Urinary bladder (tissue), 4 donors: ENCODE results near the gene FCSK. TPM values are rescaled to one million over a fixed set of nuclear protein-coding genes. Genes with fewer than 3 reads are reported as not detected.

ENCODE experiments used
- DNase-seq: peaks from one replicate; pipeline ENCODE4 v3.0.0-alpha.2; 2015; ENCODE audit errors: extremely low spot score
- H3K27ac ChIP-seq: one replicate; pipeline ENCODE4 v1.5.1; 2013; ENCODE audit warnings: low read depth, mild to moderate bottlenecking, moderate library complexity
- H3K36me3 ChIP-seq: one replicate; pipeline ENCODE4 v1.6.1; 2013; ENCODE audit warnings: mild to moderate bottlenecking, moderate library complexity; ENCODE audit not compliant: insufficient read depth
- H3K4me1 ChIP-seq: one replicate; pipeline ENCODE4 v1.6.1; 2013; ENCODE audit warnings: mild to moderate bottlenecking, moderate library complexity; ENCODE audit not compliant: insufficient read depth
- H3K4me3 ChIP-seq: one replicate; pipeline ENCODE4 v1.5.1; 2013; ENCODE audit warnings: low read depth, low read length
- WGBS: extraction: QIAGEN DNeasy Blood & Tissue Kit; methylation state at CpG from one replicate; pipeline ENCODE4 v1.1.7; 2013; 5-methylcytosine and 5-hydroxymethylcytosine counted together
- polyA plus RNA-seq: library from polyadenylated mRNA; stranded (reverse); fragments of 200-250 nt; gene quantifications from one replicate; pipeline ENCODE4 v1.2.3, GENCODE V29; 2013
- total RNA-seq: library from RNA; depleted of rRNA; stranded (reverse); fragments of >200 nt; gene quantifications from one replicate; pipeline ENCODE4 v1.2.3, GENCODE V29; 2014
- donor health status: healthy with polysubstance abuse.
- donor health status: healthy.

FCSK gene
- total and polyA plus RNA-seq, 2 donors: 7.6 to 11.0 TPM

- no peak for DNase-seq
- Histone ChIP-seq H3K27ac (no peak overlapping the region), H3K4me1 (no peaks in the 10 kb centered on the region), H3K36me3 (no peaks in the 10 kb centered on the region), H3K4me3 (no peak overlapping the region)
- 92% methylated on average over 21 of the region's 21 CpGs for WGBS
These were observed 19.3 kb downstream of the FCSK start for GRCh38 chr16:70473446-70474319.

- no peak for DNase-seq
- no peak overlapping the region for H3K27ac ChIP-seq
- no peaks in the 10 kb centered on the region for H3K36me3 ChIP-seq
- no peak overlapping the region for H3K4me3 ChIP-seq
- H3K4me1 ChIP-seq: no peaks in the 10 kb centered on the region
- WGBS: 93% methylated on average over 22 of the region's 22 CpGs
These were observed 20.1 kb downstream of the FCSK start for GRCh38 chr16:70474320-70475053.

- no peak for DNase-seq
- no peak overlapping the region for H3K27ac ChIP-seq
- no peaks in the 10 kb centered on the region for H3K4me1 ChIP-seq
- no peaks in the 10 kb centered on the region for H3K36me3 ChIP-seq
- WGBS: 87% methylated on average over 24 of the region's 24 CpGs
- H3K4me3 ChIP-seq: no peak overlapping the region
These were observed 20.9 kb downstream of the FCSK start for GRCh38 chr16:70475054-70475871.

- DNase-seq: no peak
- 79% methylated on average over 13 of the region's 13 CpGs for WGBS
- Histone ChIP-seq H3K36me3 (no peaks in the 10 kb centered on the region), H3K27ac (no peak overlapping the region), H3K4me1 (no peaks in the 10 kb centered on the region), H3K4me3 (no peak overlapping the region)
These were observed 22.1 kb downstream of the FCSK start for GRCh38 chr16:70476272-70477020.

GRCh38 chr16:70478169-70478568 is 23.8 kb downstream of the FCSK start:
- 94% methylated on average over 8 of the region's 8 CpGs for WGBS
- Histone ChIP-seq H3K4me1 (no peaks in the 10 kb centered on the region), H3K27ac (no peak overlapping the region), H3K4me3 (no peak overlapping the region), H3K36me3 (no peaks in the 10 kb centered on the region)
- DNase-seq: no peak

GRCh38 chr16:70478912-70479341 is 24.5 kb downstream of the FCSK start:
- no peak for DNase-seq
- H3K4me3 ChIP-seq: no peak overlapping the region
- whole genome bisulfite sequencing: 63% methylated on average over 10 of the region's 10 CpGs
- no peaks in the 10 kb centered on the region for H3K36me3 ChIP-seq
- H3K4me1 ChIP-seq: no peaks in the 10 kb centered on the region
- no peak overlapping the region for H3K27ac ChIP-seq

- DNase-seq: no peak
- no peaks in the 10 kb centered on the region for H3K36me3 ChIP-seq
- WGBS: 92% methylated on average over 17 of the region's 17 CpGs
- H3K4me3 ChIP-seq: no peak overlapping the region
- H3K4me1 ChIP-seq: no peaks in the 10 kb centered on the region
- no peak overlapping the region for H3K27ac ChIP-seq
These were observed 26.0 kb downstream of the FCSK start for GRCh38 chr16:70480127-70481105.

GRCh38 chr16:70481929-70482536 is 27.6 kb downstream of the FCSK start:
- H3K36me3 ChIP-seq: no peaks in the 10 kb centered on the region
- no peaks in the 10 kb centered on the region for H3K4me1 ChIP-seq
- H3K4me3 ChIP-seq: no peak overlapping the region
- H3K27ac ChIP-seq: no peak overlapping the region
- WGBS: 93% methylated on average over 7 of the region's 7 CpGs
- no peak for DNase-seq

- Histone ChIP-seq H3K36me3 (no peaks in the 10 kb centered on the region), H3K4me1 (no peaks in the 10 kb centered on the region), H3K4me3 (no peak overlapping the region), H3K27ac (no peak overlapping the region)
- 82% methylated on average over 5 of the region's 5 CpGs for WGBS
- DNase-seq: no peak
These were observed 28.2 kb downstream of the FCSK start for GRCh38 chr16:70482624-70483023.

GRCh38 chr16:70483426-70483825 is 29.0 kb downstream of the FCSK start:
- H3K27ac ChIP-seq: no peak overlapping the region
- WGBS: 93% methylated on average over 5 of the region's 5 CpGs
- H3K36me3 ChIP-seq: no peaks in the 10 kb centered on the region
- no peaks in the 10 kb centered on the region for H3K4me1 ChIP-seq
- DNase-seq: no peak
- no peak overlapping the region for H3K4me3 ChIP-seq

GRCh38 chr16:70484867-70485266 is 30.5 kb downstream of the FCSK start:
- Histone ChIP-seq H3K4me1 (no peaks in the 10 kb centered on the region), H3K27ac (no peak overlapping the region), H3K4me3 (no peak overlapping the region), H3K36me3 (no peaks in the 10 kb centered on the region)
- 91% methylated on average over 2 of the region's 2 CpGs for WGBS
- no peak for DNase-seq

GRCh38 chr16:70490261-70490660 is 35.9 kb downstream of the FCSK start:
- no peaks in the 10 kb centered on the region for H3K4me1 ChIP-seq
- H3K27ac ChIP-seq: no peak overlapping the region
- WGBS: 82% methylated on average over 6 of the region's 6 CpGs
- H3K4me3 ChIP-seq: no peak overlapping the region
- H3K36me3 ChIP-seq: peaks cover 6% of the 10 kb centered on the region
- DNase-seq: no peak
